Superior temporal gyrus (tissue), 1 donor: Measurements from ENCODE around the gene SLC39A11.
"Not testable (repeated sequence)": the region's sequence is repeated elsewhere in the genome, so short reads cannot be mapped to it uniquely, and the experiment has no call there.

Source experiments
- DNase-seq: peaks from one replicate; pipeline ENCODE4 v3.0.0-alpha.2; 2016; ENCODE audit errors: extremely low spot score

The SLC39A11 gene

GRCh38 chr17:73011016-73011486, 81.4 kb downstream of the SLC39A11 start:
- no peak for DNase-seq

- DNase-seq: no peak
Measured at GRCh38 chr17:73010414-73010813, 82.1 kb downstream of the SLC39A11 start.

GRCh38 chr17:73007407-73007806, 85.1 kb downstream of the SLC39A11 start:
- DNase-seq: no peak

- no peak for DNase-seq
Measured at GRCh38 chr17:73005360-73005759, 87.1 kb downstream of the SLC39A11 start.

GRCh38 chr17:73003487-73003886, 89.0 kb downstream of the SLC39A11 start:
- no peak for DNase-seq

GRCh38 chr17:73000832-73001231, 91.7 kb downstream of the SLC39A11 start:
- no peak for DNase-seq

GRCh38 chr17:72999474-72999873, 93.0 kb downstream of the SLC39A11 start:
- not testable (repeated sequence) for DNase-seq

- DNase-seq: no peak
Measured at GRCh38 chr17:72998343-72998742, 94.1 kb downstream of the SLC39A11 start.

GRCh38 chr17:72997559-72997958, 94.9 kb downstream of the SLC39A11 start:
- DNase-seq: no peak

- no peak for DNase-seq
Measured at GRCh38 chr17:72996791-72997190, 95.7 kb downstream of the SLC39A11 start.

- DNase-seq: no peak
Measured at GRCh38 chr17:72995008-72995656, 97.4 kb downstream of the SLC39A11 start.

GRCh38 chr17:72992783-72993467, 99.6 kb downstream of the SLC39A11 start:
- DNase-seq: not testable (repeated sequence)

- DNase-seq: no peak
Measured at GRCh38 chr17:72991651-72992050, 100.8 kb downstream of the SLC39A11 start.

GRCh38 chr17:72989074-72989610, 103.3 kb downstream of the SLC39A11 start:
- peak; percentile 71 for DNase-seq

GRCh38 chr17:72988451-72988850, 104.0 kb downstream of the SLC39A11 start:
- no peak for DNase-seq

- DNase-seq: no peak
Measured at GRCh38 chr17:72987166-72987565, 105.3 kb downstream of the SLC39A11 start.

GRCh38 chr17:72985882-72986720, 106.4 kb downstream of the SLC39A11 start:
- DNase-seq: peak; percentile 93

- DNase-seq: no peak
Measured at GRCh38 chr17:72984926-72985325, 107.6 kb downstream of the SLC39A11 start.

- no peak for DNase-seq
Measured at GRCh38 chr17:72984145-72984925, 108.2 kb downstream of the SLC39A11 start.

GRCh38 chr17:72982680-72983079, 109.8 kb downstream of the SLC39A11 start:
- DNase-seq: no peak

- DNase-seq: no peak
Measured at GRCh38 chr17:72978593-72979218, 113.8 kb downstream of the SLC39A11 start.
